GM19023 (cell line): ENCODE measurements around the gene TADA2A.
A peak's percentile ranks its signal among the peaks of the same experiment; 100 is the strongest.
"Not testable (repeated sequence)": the region's sequence is repeated elsewhere in the genome, so short reads cannot be mapped to it uniquely, and the experiment has no call there.

ENCODE experiments used
- ATAC-seq: cut with Tn5 transposase; IDR thresholded peaks from one replicate; pipeline ENCODE4 v1.9.1; 2021; ENCODE audit warnings: mild to moderate bottlenecking, moderate library complexity; ENCODE audit not compliant: unreplicated experiment

Gene TADA2A

DNA sequence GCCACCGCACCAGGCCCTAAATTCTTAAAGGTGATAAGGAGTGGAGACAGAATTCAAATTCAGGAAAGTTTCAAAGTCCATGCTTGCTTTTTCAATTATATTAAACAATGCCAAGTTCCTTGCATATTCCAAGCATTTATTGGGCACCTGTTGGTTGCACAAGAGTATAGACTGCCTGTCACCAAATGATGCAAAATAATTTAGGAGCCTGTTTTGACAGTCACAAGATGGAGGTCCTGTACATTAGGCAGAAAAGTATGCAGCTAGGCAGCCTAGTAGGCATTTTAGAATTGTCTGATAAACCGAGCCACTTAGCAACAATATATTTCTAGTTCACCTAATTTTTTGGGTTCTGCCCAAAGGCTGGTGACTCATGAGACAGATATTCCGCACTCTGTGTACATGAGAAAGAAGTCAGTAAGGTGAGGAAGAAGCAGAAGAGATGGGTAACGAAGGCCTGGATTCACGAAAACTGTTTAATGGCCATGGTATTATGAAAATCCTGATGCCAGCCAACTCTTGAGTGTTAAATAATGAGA, 7.4 kb upstream of the TADA2A start:
- ATAC-seq, result no peak

GRCh38 chr17:37400505-37400904, 6.2 kb upstream of the TADA2A start:
- no peak for ATAC-seq

DNA sequence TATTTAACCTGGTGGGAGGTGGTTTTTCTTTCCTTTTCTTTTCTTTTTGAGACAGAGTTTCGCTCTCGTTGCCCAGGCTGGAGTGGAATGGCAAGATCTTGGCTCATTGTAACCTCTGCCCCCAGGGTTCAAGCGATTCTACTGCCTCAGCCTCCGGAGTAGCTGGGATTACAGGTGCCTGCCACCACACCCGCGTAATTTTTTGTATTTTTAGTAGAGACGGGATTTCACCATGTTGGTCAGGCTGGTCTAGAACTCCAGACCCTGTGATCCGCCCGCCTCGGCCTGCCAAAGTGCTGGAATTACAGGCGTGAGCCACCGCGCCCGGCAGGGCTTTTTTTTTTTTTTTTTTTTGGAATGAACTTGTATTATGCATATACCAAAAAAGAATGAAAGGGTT, 1.2 kb upstream of the TADA2A start:
- ATAC-seq, result not testable (repeated sequence)

DNA sequence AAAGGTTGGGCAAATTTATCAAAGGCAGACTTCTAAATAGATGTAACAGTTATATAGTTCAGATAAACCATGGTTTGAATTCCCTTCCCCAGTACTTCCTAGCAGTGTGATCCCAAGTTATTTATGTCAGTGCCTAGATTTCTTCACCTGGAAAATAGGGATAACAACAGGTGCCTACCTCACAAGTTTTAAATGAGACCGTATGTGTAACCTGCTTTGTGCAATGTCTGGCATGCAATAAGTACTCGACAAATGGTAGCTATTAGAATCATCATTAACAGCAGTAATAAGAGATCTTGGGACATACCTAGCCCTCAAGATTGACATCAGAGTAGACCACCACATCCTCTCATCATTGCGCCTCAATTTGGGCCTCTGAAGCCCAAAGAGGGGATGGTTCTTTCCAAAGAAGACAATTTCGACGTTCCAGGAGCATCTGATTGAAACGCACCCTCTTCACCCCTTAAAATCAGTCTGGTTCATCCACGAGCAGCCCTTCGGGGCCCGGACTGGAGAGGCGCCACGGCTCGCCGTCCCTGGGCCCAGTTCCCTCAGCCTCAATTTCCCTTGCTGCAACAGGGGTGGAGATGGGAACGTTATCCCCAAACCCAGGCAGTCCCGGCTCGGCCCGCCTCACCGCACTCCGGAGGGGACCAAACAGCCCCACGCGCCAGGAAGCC, 591 bp upstream of the TADA2A start:
- ATAC-seq, result peak; percentile 29

GRCh38 chr17:37408145-37408479, 1.4 kb downstream of the TADA2A start:
- not testable (repeated sequence) for ATAC-seq

DNA sequence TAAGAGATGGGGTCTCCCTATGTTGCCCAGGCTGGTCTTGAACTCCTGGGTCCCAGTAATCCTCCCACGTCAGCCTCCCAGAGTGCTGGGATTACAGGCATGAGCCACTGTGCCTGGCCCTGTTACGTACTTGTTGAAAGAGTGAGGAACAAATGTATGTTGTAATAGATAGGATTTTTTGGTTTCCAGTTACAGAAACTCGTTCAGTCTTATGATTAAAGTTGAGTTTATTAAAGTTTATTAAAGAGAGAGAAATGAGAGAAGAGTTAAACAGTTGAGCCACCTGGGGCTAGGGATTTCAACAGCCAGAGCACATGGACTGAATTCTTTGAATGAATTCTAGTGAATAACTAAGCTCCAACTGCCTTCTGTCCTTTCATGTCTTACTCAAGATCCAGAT, 3.7 kb downstream of the TADA2A start:
- ATAC-seq, result no peak

GRCh38 chr17:37413875-37414519, 7.3 kb downstream of the TADA2A start:
- ATAC-seq, result no peak

DNA sequence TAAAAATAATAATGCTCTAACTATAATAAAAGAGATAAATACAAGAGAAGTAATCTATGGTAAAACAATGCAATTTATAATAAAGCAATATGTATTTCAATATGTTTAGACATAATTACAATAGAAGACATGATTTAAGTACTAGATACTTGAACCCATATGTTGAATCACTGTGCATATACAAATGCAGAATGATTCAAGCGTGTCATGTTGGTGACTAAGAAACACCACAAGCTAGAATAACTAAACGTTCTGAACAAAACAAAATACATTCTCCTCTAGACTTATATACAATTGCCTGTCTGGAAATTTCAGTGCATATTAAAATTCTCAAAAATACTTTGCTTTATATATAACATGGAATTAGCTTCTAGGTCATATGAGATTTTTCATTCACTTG, 11.2 kb downstream of the TADA2A start:
- no peak for ATAC-seq

GRCh38 chr17:37422971-37423625, 16.4 kb downstream of the TADA2A start:
- no peak for ATAC-seq

DNA sequence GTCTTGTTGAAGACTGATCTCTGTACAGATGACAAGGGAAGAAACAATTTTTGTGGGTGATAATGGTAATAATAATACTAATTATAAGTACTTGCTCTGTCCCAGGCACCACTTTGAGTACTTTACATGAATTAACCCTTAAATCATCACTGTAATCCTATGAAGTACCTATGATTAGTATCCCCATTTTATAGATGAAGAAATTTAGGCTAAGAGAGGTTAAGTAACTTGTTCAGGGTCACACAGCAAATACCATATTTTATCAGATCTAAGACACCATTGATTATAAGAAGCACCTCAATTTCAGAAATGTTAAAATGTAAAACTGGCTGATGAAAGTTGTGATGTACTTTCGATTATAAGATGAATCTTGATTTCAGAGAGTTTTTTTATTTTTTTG, 18.6 kb downstream of the TADA2A start:
- ATAC-seq, result no peak

- ATAC-seq, result no peak
These were observed 22.4 kb downstream of the TADA2A start for GRCh38 chr17:37429039-37429438.

DNA sequence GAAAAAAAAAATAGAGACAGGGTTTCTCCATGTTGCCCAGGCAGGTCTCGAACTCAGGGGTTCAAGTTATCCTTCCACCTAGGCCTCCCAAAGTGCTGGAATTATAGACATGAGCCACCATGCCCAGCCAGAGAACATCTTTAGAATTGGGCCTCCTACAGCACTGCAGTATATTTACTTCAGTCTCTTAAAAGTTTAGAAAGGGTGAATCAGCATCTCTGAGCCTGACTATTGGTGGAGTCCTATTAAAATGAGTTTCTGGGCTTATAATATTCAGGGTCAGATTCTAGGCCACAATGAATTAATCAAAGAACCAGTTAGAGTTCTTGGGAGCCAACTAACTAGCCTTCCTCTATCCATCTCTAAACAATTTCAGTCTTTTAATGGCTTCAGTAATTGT, 22.8 kb downstream of the TADA2A start:
- ATAC-seq, result no peak

DNA sequence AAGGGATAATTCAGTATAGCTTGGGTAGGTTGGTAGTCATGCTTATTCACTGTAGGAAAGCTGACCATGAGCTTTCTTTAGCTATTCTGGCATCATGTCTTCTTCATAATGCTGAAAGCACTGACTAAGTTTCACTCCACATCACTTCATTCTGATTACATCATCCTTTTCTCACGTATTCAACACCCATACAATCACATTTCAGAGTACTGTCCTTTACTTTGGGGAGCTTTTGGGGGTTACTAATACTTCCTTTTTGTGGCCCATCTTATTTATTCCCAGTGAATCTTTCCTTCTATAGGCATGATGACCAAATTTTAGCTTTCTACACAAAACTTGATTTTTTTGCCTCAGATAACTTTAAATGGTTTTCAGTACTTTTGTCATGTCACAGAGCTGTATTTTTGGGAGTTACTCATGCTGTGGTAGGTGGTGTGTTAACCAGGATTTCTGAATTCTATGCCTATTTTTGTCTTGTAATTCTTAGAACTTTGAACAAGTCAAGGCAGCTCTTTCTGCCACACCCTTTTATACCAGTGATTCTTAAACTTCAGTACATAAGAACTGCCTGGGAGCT, 23.5 kb downstream of the TADA2A start:
- no peak for ATAC-seq

DNA sequence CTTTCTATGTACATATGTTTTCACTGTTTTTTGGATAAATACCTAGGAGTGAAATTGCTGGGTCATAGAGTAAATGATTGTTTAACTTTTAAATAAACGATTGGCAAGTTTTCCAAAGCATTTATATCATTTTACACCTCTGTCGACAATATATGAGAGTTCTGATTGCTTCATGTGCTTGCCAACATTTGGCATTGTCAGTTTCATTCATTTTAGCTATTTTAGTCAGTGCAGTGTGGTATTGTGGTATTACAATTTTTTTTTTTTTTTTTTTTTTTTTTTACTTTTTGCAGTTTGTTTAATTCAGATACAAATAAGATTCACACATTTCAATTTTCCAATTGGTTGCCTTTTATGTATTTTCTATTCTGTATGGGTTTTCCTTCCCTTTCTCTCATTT, 26.0 kb downstream of the TADA2A start:
- ATAC-seq, result no peak

GRCh38 chr17:37438141-37438540, 31.5 kb downstream of the TADA2A start:
- no peak for ATAC-seq

- ATAC-seq, result no peak
These were observed 33.7 kb downstream of the TADA2A start for GRCh38 chr17:37440424-37440823.

DNA sequence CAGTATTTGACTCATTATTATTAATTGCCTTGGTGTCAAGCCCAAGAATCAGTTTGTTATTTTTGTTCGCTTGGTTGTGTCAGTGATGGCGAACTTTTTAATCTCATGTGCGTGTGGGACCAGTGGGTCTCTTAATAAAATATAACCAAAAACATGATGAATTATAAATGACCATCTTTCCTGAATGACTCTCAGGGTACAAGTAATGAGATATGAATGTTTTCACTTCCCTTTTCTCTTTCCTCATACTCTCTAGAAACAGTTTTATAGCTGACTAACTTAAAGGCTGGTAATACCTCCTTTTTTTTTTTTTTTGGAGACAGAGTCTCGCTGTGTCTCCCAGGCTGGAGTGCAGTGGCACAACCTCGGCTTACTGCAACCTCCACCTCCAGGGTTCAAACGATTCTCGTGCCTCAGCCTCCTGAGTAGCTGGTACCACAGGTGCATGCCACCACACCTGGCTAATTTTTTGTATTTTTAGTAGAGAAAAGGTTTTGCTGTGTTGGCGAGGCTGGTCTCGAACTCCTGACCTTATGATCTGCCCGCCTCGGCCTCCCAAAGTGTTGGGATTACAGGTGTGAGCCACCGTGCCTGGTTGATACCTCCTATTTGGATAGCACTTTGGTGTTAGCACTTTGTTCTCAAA, 34.8 kb downstream of the TADA2A start:
- not testable (repeated sequence) for ATAC-seq

DNA sequence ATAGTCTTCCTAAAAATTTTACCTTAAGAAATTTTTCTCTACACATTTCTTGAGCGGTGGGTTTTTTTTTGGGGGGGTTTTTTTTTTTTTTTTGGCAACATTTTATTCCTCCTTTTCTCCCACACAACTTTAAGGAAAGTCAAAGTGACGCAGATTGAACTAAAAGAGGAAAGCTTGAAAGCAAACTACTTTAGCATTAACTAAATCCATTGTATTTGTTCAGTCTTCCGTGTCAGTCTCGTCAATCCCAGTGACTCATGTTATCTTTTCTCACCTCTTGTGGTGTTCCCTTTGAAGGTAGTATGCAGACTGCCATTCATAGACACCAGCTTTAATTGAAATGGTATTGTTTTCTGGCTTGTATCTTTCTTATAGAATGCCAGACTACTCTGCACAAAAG, 39.3 kb downstream of the TADA2A start:
- no peak for ATAC-seq

- ATAC-seq, result no peak
These were observed 41.0 kb downstream of the TADA2A start for GRCh38 chr17:37447641-37448040.

GRCh38 chr17:37450112-37450511, 43.4 kb downstream of the TADA2A start:
- ATAC-seq, result no peak

GRCh38 chr17:37457801-37458200, 51.1 kb downstream of the TADA2A start:
- ATAC-seq, result not testable (repeated sequence)
